ENCODE results near the gene VAPB.
"Not testable (repeated sequence)": the region's sequence is repeated elsewhere in the genome, so short reads cannot be mapped to it uniquely, and the experiment has no call there.

The VAPB gene

GRCh38 chr20:58388882-58389323 lies at the start of gene VAPB:
Gene VAPB, plus strand, starts transcription at chr20:58389229. Its CDS starts 231 bp downstream, at chr20:58389460.
- peak; percentile 89 to 96 for DNase-seq (ENCODE audit: low read depth in 2 of 2)

GRCh38 chr20:58339741-58340140 lies 49.3 kb upstream of the VAPB start:
- no peak for DNase-seq (ENCODE audit: low read depth in 2 of 2)

- DNase-seq (ENCODE audit: low read depth in 2 of 2) = no peak
These were observed 48.9 kb upstream of the VAPB start for GRCh38 chr20:58340151-58340550.

DNA sequence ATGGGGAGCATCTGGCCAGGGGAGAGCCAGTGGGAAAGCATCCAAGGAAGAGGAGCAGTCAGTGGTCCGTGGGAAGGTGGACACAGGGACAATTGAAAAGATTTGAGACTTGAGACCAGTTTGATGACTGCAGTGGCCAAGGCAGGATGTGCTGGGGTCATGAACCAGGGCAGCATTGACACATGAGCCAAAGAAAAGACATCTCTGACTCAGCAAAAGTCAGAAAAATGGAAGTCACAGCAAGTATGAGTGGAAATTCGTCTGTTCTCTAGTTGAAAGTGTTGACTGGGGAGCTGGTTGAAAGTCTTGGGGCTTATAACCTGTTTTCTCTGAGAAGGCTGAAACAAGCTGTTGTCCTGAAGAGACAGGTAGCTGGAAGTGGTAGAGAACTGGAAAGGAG lies 48.2 kb upstream of the VAPB start:
- no peak for DNase-seq (ENCODE audit: low read depth in 2 of 2)

GRCh38 chr20:58342104-58342945 lies 46.7 kb upstream of the VAPB start:
- DNase-seq (ENCODE audit: low read depth in 2 of 2) = no peak

GRCh38 chr20:58344741-58345140 lies 44.3 kb upstream of the VAPB start:
- no peak for DNase-seq (ENCODE audit: low read depth in 2 of 2)

DNA sequence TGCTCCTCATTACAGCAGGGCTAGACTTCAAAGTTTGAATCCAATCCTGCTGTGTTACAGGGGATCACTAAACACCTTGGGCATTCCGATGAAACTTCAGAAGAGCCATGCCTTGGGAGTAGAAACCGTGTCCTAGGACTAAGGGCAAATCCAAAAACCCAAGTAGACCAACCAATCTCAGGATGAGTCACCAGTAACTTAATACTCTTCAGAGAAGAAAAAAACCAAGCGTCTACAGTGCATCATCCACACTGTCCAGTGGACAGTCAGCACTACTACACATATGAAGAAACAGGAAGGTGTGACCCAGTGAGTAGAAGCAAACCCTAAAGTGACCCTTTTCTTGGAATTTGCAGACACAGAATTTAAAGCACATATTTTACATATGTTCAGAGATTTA lies 39.5 kb upstream of the VAPB start:
- no peak for DNase-seq (ENCODE audit: low read depth in 2 of 2)

- DNase-seq (ENCODE audit: low read depth in 2 of 2) = no peak
These were observed 36.6 kb upstream of the VAPB start for GRCh38 chr20:58352468-58352867.

DNA sequence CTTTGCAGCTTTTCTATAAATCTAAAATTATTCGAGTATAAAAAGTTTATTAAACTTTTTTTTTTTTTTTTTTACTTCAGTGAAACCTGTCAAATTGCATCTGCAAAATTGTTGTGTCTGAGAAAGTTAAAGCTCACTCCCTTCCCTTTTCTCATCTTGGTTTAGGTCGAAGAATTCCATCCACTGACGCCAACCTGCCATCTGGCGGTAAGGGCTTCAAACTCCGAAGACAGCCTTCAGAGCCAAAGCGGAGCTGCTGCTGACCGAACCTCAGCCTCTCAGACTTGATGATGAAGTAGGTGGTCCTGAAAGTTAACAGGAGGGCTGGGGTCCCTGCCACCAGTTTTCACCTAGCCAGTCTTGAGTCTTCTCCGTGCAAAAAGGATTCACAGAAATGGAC lies 29.6 kb upstream of the VAPB start:
- no peak for DNase-seq (ENCODE audit: low read depth in 2 of 2)

- DNase-seq (ENCODE audit: low read depth in 2 of 2) = no peak
These were observed 28.1 kb upstream of the VAPB start for GRCh38 chr20:58360936-58361335.

GRCh38 chr20:58361481-58362205 lies 27.4 kb upstream of the VAPB start:
- no peak for DNase-seq (ENCODE audit: low read depth in 2 of 2)

DNA sequence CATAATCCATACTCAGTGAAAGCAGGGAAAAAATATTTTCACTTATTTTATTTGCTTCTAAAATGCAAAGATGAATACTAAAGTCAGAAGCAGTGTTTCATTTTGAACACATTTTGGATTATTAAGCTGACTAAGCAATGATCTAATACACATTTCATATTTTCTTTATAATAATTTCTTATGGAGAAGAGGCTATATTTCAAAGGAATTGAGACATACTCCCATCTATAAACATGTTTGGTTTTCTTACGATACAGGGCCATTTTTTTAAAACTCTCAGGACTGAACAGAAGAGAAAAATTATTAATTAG lies 26.9 kb upstream of the VAPB start:
- no peak for DNase-seq (ENCODE audit: low read depth in 2 of 2)

- DNase-seq (ENCODE audit: low read depth in 2 of 2) = no peak
These were observed 26.1 kb upstream of the VAPB start for GRCh38 chr20:58362970-58363369.

DNA sequence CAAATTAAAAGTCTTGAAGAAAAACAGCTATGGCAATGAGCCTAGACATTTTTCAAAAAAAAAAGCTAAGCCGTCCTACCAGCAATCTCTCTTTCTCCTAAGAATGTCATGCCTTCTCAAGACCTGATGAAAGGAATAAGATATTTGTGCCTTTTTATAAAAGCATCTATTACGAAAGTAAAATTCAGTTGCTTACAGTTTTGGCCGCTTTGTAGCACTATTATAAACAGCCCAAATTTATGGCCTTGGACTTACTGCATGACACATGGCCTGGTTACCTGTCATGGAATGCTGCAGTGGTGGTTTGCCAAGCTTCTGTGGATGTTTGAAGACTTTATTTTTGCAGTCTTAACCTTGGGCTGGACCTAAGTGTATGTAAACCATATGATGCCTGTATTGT lies 22.2 kb upstream of the VAPB start:
- no peak for DNase-seq (ENCODE audit: low read depth in 2 of 2)

- no peak for DNase-seq (ENCODE audit: low read depth in 2 of 2)
These were observed 16.2 kb upstream of the VAPB start for GRCh38 chr20:58372806-58373205.

GRCh38 chr20:58373296-58373695 lies 15.7 kb upstream of the VAPB start:
- DNase-seq (ENCODE audit: low read depth in 2 of 2) = not testable (repeated sequence)

DNA sequence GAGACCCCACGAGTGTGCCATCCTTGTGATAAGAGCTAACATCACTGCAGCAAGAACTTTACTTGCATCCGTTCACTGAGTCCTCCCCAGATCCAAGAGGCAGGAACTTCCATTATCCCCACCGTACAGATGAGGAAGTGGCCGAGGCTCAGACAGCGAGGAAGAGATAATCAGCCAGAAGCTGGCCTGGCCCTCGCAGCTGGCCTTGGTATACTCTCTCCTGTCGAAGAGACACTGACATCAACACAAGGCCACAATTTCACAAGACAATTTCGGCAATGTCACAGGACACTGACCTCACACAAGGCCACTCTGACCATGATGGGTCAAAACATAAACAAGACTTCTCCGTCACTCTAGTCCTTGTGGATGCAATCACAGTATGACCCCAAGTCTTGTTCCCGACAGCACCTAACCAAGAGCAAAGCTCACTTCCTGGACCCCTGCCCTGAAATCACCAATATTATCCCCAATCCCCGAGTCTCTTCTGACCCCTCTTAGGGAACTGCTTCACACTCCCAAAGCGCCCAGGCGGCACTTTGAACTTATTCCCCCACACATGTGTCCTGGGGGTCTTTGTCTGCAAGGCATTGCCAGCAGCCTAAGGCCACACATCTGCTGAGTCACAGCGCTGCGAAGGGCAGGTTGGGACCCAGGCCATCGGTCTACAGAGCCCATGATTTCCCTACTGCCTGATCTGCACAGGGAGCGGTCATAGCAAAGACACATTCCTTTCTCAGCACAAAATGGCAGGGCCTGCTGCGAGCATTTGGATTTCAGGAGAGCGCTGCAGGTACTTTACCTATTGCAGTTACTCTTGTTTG lies 14.8 kb upstream of the VAPB start:
- DNase-seq (ENCODE audit: low read depth in 2 of 2) = no peak

DNA sequence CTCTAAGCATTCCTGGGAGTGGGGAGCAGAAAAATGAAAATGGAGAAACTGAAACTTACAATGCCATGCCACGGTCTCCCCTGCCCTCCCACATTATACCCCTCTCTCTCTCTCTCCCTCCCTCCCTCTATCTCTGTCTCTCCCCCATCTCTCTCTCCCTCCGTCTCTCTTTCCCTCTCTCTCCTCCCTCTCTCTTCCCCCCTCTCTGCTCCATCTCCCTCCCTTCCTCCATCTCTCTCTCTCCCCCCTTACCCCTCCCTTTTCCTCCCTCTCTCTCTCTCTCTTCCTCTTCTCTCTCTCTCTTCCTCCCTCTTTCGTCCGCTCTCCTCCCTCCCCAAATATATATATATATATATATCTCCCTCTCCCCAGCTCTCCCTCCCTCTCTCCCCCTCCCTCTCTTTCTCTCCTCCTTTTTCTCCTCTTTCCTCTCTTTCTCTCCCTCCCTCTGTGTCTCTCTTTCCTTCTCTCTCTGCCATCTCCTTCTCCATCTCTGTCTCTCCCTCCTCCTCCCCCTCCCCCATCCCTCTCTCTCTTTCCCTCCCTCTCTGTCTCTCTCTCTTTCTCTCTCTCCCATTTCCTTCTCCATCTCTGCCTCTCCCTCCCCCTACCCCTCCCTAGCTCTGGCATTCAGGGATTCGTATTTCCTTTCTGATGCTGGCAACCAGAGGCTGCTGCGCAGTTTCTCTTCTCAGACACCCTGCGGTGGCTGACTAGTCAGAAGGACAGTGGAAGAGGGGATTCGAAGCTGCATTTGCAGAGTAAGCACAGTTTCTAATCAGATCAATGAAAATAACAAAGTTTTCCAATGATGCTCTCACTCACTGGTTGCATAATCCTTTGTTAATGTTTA lies 13.9 kb upstream of the VAPB start:
- no peak for DNase-seq (ENCODE audit: low read depth in 2 of 2)

- DNase-seq (ENCODE audit: low read depth in 2 of 2) = no peak
These were observed 13.2 kb upstream of the VAPB start for GRCh38 chr20:58375759-58376352.

DNA sequence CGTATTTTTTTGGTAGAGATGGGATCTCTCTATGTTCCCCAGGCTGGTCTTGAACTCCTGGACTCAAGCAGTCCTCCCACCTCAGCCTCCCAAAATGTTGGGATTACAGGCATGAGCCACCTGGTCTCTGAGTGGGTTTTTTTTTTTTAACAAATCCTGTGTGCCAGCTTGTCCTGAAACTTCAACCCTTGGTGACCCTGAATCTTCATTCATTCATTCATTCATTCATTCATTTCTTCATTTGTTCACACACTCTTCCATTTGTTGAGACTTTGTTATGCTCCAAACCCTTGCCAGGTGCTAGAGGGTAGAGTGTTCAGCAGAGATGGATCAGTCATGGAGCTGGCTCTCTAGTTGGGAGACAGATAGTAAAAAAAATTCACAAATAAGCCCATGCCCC lies 12.0 kb upstream of the VAPB start:
- DNase-seq (ENCODE audit: low read depth in 2 of 2) = no peak

- DNase-seq (ENCODE audit: low read depth in 2 of 2) = no peak
These were observed 11.1 kb upstream of the VAPB start for GRCh38 chr20:58377766-58378401.
